GM12873 (cell line): ENCODE results near the gene STEAP1B.

Experiments
- TF ChIP-seq, protein P1 (sequence below): IDR thresholded peaks from 2 replicates; pipeline ENCODE4 v1.5.1; 2012; ENCODE audit warnings: low read depth, mild to moderate bottlenecking, moderate library complexity, low read length, control low read depth; ENCODE audit not compliant: insufficient read depth; ENCODE audit errors: missing control alignments

Gene STEAP1B

DNA sequence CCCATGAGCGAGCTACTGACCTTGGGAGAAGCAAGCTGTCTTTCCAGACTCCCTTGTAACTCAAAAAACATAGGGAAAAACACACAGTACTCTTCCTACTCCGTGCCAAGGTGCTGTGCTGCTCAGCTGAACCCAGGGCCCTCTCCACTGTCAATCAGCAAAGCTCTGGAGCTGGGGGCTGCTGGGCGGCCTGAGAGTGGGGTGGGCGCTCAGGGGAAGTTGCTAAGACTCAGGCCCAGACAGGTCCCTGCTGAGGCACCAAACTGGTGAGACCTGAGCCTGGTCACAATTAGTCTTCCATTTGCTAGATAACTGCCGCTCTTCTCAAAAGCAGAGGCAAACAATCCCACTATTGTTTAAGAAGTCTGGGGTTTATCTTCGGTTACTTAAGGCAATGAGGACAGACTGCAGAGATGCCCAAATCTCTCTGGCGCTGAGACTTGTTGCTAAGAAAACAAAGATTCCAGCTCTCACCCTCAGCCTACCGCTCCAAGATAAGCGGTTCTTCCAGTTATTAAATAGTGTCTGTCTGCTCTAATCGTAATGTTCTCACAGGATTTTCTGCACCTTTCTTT lies 22.0 kb downstream of the STEAP1B start:
- TF ChIP-seq, protein P1, sequence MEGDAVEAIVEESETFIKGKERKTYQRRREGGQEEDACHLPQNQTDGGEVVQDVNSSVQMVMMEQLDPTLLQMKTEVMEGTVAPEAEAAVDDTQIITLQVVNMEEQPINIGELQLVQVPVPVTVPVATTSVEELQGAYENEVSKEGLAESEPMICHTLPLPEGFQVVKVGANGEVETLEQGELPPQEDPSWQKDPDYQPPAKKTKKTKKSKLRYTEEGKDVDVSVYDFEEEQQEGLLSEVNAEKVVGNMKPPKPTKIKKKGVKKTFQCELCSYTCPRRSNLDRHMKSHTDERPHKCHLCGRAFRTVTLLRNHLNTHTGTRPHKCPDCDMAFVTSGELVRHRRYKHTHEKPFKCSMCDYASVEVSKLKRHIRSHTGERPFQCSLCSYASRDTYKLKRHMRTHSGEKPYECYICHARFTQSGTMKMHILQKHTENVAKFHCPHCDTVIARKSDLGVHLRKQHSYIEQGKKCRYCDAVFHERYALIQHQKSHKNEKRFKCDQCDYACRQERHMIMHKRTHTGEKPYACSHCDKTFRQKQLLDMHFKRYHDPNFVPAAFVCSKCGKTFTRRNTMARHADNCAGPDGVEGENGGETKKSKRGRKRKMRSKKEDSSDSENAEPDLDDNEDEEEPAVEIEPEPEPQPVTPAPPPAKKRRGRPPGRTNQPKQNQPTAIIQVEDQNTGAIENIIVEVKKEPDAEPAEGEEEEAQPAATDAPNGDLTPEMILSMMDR, result no peak

DNA sequence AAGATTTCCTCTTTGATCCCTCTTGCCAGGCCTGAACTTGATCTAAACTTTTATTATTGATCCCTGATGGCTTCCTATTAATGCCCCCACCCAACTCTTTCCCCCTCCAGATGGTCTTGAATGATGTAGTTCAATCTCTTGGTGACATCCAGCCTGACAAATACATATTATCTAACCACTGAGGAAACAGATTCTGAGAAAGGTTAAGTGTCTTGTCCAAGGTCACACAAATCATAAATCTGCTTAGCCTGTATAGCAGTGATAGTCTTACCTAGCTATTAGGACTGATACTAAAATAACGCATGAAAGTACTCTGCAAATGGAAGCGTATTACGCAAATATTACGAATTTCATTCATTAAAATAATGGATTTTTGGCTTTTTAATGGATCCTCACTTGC lies 22.7 kb downstream of the STEAP1B start:
- TF ChIP-seq, protein P1, result no peak

DNA sequence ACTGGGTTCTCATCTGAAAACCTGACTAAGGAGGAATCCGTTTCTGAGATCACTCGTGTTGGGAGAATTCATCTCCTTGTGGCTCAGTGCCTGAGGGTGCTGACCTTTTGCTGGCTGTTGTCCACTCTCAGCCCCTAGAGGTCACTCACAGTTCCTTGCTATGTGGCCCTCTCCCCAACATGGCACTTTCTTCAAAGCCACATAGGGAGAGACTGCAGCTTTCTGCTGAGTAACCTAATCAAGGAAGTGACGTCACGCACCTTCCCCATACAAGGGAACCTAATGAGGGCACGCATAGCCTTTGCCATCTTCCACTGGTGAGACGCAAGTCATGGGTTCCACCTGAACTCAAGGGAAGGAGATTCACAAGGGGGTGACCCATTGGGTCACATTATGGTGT lies 23.2 kb downstream of the STEAP1B start:
- TF ChIP-seq, protein P1, result no peak

DNA sequence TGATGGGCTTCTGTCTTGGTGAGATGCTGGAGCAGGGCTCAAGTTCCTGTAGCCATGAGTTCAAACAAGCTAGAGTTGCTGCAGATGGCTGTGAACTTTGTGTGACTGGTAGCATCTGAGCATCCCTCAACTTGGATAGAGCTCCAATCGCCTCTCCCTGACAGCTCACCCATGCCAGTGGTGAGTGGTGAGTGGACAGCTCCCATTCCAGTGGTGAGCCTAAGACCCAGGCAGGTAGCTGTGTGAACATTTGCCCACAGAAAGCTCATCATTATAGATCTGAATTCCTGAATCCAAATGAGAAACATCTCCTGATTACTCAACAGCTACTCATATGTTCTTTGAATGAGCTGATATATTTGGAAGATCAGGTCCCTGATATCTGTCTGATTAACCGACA lies 25.3 kb downstream of the STEAP1B start:
- TF ChIP-seq, protein P1, result no peak

DNA sequence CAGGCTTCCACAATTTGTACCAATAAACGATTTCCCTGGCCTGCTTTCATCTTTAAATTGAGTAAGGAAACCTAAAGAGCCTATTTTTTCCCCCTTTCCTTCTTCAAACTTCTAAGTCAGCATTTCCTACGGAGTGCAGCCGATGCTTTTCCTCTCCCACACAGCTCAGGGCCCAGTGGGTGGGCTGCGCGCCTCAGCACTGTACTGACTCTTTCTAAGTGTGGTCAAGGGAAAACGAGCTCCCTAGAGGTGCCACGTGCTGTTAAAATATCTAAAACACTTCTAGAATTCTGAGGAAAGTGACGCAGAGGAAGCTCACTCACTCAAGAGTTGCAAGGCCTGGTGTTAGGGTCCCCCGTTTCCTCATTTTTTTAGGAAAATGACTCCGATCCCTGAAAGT lies 29.0 kb downstream of the STEAP1B start:
- TF ChIP-seq, protein P1, result no peak

DNA sequence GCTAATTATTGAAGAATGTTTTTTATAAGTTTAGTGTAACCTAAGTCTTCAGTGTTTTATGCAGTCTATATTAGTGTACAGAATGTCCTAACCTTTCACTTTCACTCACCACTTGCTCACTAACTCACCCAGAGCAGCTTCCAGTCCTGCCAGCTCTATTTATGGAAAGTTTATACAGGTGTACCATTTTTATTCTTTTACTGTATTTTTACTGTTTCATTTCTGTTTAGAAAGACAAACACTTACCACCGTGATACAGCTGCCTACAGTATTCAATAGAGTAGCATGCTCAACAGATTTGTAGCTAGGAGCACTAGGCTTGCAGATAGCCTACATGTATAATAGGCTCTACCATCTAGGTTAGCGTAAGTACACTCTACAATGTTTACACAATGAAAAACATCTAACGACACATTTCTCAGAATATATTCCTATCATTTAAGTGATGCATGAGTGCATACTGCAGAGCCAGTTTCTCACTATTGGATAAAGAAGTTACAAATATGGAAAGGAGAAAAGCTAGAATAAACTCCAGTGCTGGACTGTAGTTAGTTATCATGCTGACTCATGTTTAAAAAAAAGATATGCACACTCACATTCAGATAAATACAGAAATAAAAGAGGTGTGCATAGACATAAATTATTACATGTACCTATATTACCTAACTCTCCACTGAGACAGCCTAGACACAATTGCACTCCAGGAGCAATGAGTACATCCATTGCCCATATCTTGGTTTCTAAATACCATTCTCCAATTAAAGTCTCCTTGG lies 30.4 kb downstream of the STEAP1B start:
- TF ChIP-seq, protein P1, result no peak

DNA sequence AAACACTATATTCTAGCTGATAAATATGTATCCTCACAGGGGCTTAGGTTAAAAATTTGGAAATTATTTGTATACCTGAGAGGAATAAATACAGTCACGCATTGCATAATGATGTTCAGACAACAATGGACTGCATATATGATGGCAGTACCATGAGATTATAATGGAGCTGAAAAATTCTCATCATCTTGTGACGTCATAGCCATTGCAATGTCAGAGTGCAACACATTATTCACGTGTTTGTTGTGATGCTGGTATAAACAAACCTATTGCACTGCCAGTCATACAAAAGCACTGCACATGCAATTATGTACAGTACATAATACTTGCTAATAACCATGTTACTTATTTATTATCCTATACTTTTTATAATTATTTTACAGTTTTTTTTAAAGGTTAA lies 31.4 kb downstream of the STEAP1B start:
- TF ChIP-seq, protein P1, result no peak
